ENCODE data around the gene AKAP10. TPM values are rescaled to one million over a fixed set of nuclear protein-coding genes. Genes with fewer than 3 reads are reported as not detected.

Gene AKAP10
- total and polyA plus RNA-seq, 2 of the 4 experiments (the other 2 are of a cell fraction): 12.7 to 18.6 TPM

- no peak for TF ChIP-seq USF2 (IDR thresholded peaks at IDR 0.05; ENCODE audit: low read depth, low read length)
- TF ChIP-seq RCOR1 (IDR thresholded peaks at IDR 0.05; ENCODE audit: insufficient replicate concordance, low read length): no peak
- no peak for TF ChIP-seq MAZ (IDR thresholded peaks at IDR 0.05; ENCODE audit: borderline replicate concordance, low read depth, low read length)
- TF ChIP-seq SMC3 (IDR thresholded peaks at IDR 0.05; ENCODE audit: low read depth, low read length): no peak
- no peak for TF ChIP-seq RAD21 (IDR thresholded peaks at IDR 0.05; ENCODE audit: low read length)
- no peak for TF ChIP-seq BHLHE40 (IDR thresholded peaks at IDR 0.05; ENCODE audit: low read depth, low read length)
- no peak for TF ChIP-seq CTCF (conservative IDR thresholded peaks at IDR 0.05; ENCODE audit: low read depth, low read length)
- no peak for TF ChIP-seq MAFK (IDR thresholded peaks at IDR 0.05; ENCODE audit: low read depth, low read length)
- no peak for TF ChIP-seq ELK1 (IDR thresholded peaks at IDR 0.05; ENCODE audit: borderline replicate concordance, low read depth, low read length)
- TF ChIP-seq NFE2L2 (IDR thresholded peaks at IDR 0.05; ENCODE audit: low read depth, low read length): no peak
- TF ChIP-seq CHD1 (IDR thresholded peaks at IDR 0.05; ENCODE audit: low read depth, low read length): no peak
- no TSS peak for BruUV-seq (replicated peaks)
- H3K56ac ChIP-seq (ENCODE audit: extremely low read depth, insufficient read depth, low read length): no peak overlapping the region
- no peak overlapping the region for H2BK120ac ChIP-seq (ENCODE audit: low read depth, low read length)
- H2BK20ac ChIP-seq (ENCODE audit: low read depth, low read length): no peak overlapping the region
- no peak overlapping the region for H2AK5ac ChIP-seq (ENCODE audit: low read depth, low read length)
- no peak overlapping the region for H3K27ac ChIP-seq (ENCODE audit: insufficient read depth, low read length)
- H3K9ac ChIP-seq (ENCODE audit: low read depth, low read length): no peak overlapping the region
- ATAC-seq (ENCODE audit: low read depth): no peak
- in situ Hi-C loops (cut with MboI; ENCODE audit: low sequenced_read_pairs): no loop called here
- 100% methylated on average over 3 of the region's 13 CpGs; no CpG with 5 or more reads in 1 of the 2 experiments for WGBS, 2 experiments (ENCODE audit: extremely low coverage in 2 of 2, insufficient read length in 1 of 2)
- H2BK15ac ChIP-seq (ENCODE audit: low read depth, low read length): no peak overlapping the region
- no peak overlapping the region for H4K8ac ChIP-seq (ENCODE audit: low read depth in 2 of 2, low read length in 2 of 2)
- no peaks in the 10 kb centered on the region for H3K4me1 ChIP-seq (ENCODE audit: control insufficient read depth, insufficient read depth, low read length)
- no peak overlapping the region for H2BK5ac ChIP-seq (ENCODE audit: low read depth, low read length, poor library complexity, severe bottlenecking)
- H4K5ac ChIP-seq (ENCODE audit: low read depth, low read length): no peak overlapping the region
- no peaks in the 10 kb centered on the region for H3K9me3 ChIP-seq (ENCODE audit: control insufficient read depth, insufficient read depth, low read length)
- dilution Hi-C loops (cut with HindIII; ENCODE audit: low sequenced_read_pairs, unreplicated experiment): no loop called here
- H3K23ac ChIP-seq (ENCODE audit: low read depth, low read length): no peak overlapping the region
- POLR2A ChIA-PET (ENCODE audit: unreplicated experiment): no interaction called here
- no peaks in the 10 kb centered on the region for H3K9me1 ChIP-seq (ENCODE audit: insufficient read depth, low read length)
- H3K14ac ChIP-seq (replicated peaks; ENCODE audit: low read depth, low read length): no peak overlapping the region
- no peak overlapping the region for H4K91ac ChIP-seq (ENCODE audit: insufficient read depth, low read depth, low read length)
- no peak overlapping the region for H3K4ac ChIP-seq (ENCODE audit: low read depth, low read length)
- H3K27me3 ChIP-seq (ENCODE audit: control insufficient read depth, insufficient read depth, low read length): peaks cover 12% of the 10 kb centered on the region
- DNase-seq: no peak
- no peaks in the 10 kb centered on the region for H3K36me3 ChIP-seq (ENCODE audit: control insufficient read depth, insufficient read depth, low read length)
- intact Hi-C loops (cut with micrococcal nuclease): no loop called here
- no peak overlapping the region for H2AK9ac ChIP-seq (replicated peaks; ENCODE audit: low read depth, low read length, poor library complexity)
- H3K4me2 ChIP-seq (ENCODE audit: low read depth, low read length): no peak overlapping the region
- no peaks in the 10 kb centered on the region for H3K79me1 ChIP-seq (ENCODE audit: low read depth in 1 of 2, low read length in 2 of 2)
- H3K18ac ChIP-seq (ENCODE audit: low read depth, low read length): no peak overlapping the region
- CTCF ChIA-PET: no interaction called here
- H3K4me3 ChIP-seq (ENCODE audit: insufficient read depth, low read depth, low read length): no peak overlapping the region
- no peak overlapping the region for H2AFZ ChIP-seq (replicated peaks; ENCODE audit: low read length, poor library complexity)
- no peaks in the 10 kb centered on the region for H4K20me1 ChIP-seq (ENCODE audit: insufficient read depth, low read length)
These were observed 101.0 kb downstream of the AKAP10 start for GRCh38 chr17:19876529-19877161.
